Activated naive CD8-positive, alpha-beta T cell treated with anti-CD3 and anti-CD28 coated beads, Interleukin-2, amount 10 ng/mL, durations not matched to agents 7 days and 5 days (primary cell): ENCODE data around the gene TPRN. TPM values are rescaled to one million over a fixed set of nuclear protein-coding genes. Genes with fewer than 3 reads are reported as not detected.

Experiments used
- ATAC-seq: fragments of 150-1000 bp; cut with Tn5 transposase; one replicate; pipeline ENCODE4 v1.10.0; 2021; ENCODE audit warnings: low read depth, moderate library complexity
- POLR2A ChIA-PET: fragments of 350-600 bp; sonication (Branson Sonifier 250); formaldehyde crosslinking; loops from one replicate; lab custom pipeline; 2021; ENCODE audit warnings: antibody characterized with exemption; lab: Charles Lee
- DNase-seq: peaks from one replicate; pipeline ENCODE4 v3.0.0; 2021
- H3K27ac Mint-ChIP-seq: one replicate; pipeline ENCODE4 v1.8.0; 2022; ENCODE audit warnings: mild to moderate bottlenecking, mixed read lengths
- H3K27me3 Mint-ChIP-seq: one replicate; pipeline ENCODE4 v1.8.0; 2022; ENCODE audit warnings: mild to moderate bottlenecking, moderate library complexity, mixed read lengths
- H3K36me3 Mint-ChIP-seq: one replicate; pipeline ENCODE4 v1.8.0; 2021; ENCODE audit warnings: mild to moderate bottlenecking, mixed read lengths
- H3K4me1 Mint-ChIP-seq: one replicate; pipeline ENCODE4 v1.8.0; 2021; ENCODE audit warnings: mixed read lengths
- H3K4me3 Mint-ChIP-seq: one replicate; pipeline ENCODE4 v1.8.0; 2022; ENCODE audit warnings: mild to moderate bottlenecking, moderate library complexity, mixed read lengths
- H3K9me3 Mint-ChIP-seq: one replicate; pipeline ENCODE4 v1.8.0; 2021; ENCODE audit warnings: mixed read lengths
- total RNA-seq, 2 experiments: library from RNA; stranded (reverse); gene quantifications; one replicate each; pipeline ENCODE4 v1.2.3, GENCODE V29; 2021

TPRN gene
- total RNA-seq, 2 experiments from 2014 or later: 11.2 to 14.7 TPM

DNA sequence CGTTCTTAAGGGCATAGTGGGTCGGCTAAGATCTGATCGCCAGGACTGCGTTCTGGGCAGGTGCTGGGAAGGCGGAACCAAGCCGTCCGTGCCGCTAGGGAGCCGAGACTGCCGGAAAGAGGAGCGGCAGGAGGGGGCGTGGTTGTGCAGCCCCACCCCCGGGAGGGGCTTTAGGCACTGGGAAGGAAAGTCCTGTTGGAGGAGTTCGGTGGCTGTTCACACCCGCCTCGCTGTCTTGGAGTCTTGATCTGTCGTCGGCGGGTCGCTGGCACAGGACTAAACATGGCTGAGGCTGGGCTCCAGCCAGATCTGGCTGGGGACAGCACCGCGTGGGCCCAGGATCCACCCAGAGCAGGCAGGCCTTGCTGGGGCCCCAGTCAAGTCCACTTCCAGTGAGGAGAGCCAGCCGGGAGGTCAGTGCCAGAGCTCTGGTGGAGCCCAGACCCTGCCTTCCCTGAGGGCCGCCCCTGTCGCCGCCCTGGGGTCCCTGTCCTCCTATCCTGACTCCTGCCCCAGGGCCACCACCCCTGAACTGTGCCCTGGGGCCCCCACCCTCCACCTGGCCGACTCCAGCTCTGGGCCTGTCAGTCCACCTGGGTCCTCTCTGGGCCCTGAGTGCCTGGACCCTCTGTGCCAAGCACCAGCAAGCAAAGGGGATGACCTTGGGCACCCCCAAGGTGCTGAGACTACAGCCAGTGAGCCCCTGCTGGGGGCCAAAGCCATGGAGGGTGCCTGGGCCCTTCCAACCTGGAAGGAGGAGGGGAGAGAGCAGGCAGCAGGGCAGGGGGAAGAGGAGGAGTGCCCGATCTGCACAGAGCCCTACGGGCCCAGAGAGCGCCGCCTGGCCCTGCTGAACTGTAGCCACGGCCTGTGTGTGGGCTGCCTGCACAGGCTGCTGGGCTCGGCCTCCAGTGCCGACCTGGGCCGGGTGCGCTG is 17.0 kb upstream of the TPRN start:
- Mint-ChIP-seq H3K4me1 (no peaks in the 10 kb centered on the region), H3K9me3 (no peaks in the 10 kb centered on the region), H3K27ac (no peak overlapping the region), H3K4me3 (no peak overlapping the region), H3K36me3 (no peaks in the 10 kb centered on the region), H3K27me3 (no peaks in the 10 kb centered on the region)
- DNase-seq: no peak
- POLR2A ChIA-PET: interaction anchor here (1.3 to 2.0 kb wide), 4 partner anchors 10 to 30 kb away, joined by 3 to 5 read pairs (median 4); partner anchors contain the start of genes ANAPC2, SSNA1 and TUBB4B
- no peak for ATAC-seq

DNA sequence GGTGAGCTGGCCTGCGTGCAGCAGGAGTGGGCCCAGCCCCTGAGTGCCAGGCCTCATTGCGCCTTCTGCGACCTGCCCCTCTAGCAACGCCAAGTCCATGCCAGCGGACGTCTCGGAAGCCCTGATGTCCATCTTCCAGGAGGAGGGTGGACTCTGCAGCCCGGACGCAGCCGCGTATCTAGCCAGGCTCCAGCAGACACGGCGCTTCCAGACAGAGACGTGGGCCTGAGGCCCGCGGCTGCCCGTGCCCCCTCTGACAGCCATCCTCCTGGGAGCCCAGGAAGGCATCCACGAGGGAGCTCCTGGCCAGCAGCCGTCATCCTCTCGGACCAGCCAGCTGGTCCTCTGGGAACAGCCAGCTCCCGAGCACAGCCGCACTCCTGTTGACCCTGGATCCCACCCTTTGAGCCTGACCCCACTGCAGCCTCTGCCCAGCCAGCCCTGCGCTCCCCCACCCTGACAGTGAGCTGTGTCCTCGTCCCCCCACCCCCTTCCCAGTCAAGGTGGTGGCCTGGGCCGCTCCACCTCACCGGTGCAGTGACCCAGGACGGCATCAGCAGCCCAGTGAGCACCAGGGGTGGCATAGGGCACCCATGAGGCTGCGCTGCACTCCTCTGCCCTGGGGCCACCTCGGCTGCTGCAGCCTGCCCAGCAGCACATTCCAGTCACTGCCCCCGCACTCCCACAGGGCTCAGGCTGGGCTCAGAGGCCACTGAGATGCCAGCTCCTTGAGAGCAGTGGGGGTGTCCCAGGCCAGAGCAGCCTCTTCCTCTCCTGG is 15.8 kb upstream of the TPRN start:
- no peaks in the 10 kb centered on the region for H3K9me3 Mint-ChIP-seq

DNA sequence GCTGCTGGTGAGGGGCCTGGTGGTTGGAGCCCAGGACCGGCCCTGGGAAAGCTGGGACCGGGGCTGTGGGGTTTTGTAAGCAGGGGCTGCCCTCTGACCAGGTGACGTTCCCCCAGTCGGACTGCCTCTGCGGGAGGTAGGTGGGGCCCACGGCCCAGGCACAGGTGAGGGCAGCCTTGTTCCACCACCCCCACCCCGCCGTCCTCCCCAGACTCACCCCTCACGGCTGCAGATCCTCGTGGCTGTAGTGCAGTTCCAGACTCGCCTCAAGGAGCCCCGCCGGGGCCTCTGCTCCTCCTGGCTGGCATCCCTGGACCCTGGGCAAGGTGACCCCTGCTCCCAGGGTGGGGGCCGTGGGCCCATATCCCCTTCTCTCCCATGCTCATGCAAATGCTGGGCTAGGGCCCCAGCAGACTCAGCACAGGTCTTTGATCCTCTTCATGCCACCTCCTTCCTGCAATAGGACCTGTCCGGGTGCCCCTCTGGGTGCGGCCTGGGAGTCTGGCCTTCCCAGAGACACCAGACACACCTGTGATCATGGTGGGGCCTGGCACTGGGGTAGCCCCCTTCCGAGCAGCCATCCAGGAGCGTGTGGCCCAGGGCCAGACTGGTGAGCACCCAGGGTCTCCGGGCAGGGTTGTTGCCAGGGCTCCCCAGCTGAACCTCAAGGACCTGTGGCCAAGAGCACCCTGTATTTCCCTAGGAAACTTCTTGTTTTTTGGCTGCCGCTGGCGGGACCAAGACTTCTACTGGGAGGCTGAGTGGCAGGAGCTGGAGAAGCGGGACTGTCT is 14.8 kb upstream of the TPRN start:
- POLR2A ChIA-PET: interaction anchor here (1.2 kb wide), 1 partner anchor 25 kb away, joined by 5 read pairs; the partner anchor contains the start of gene TUBB4B
- no peak overlapping the region for H3K4me3 Mint-ChIP-seq
- H3K27me3 Mint-ChIP-seq: no peaks in the 10 kb centered on the region
- ATAC-seq (no peak), DNase-seq (no peak)
- H3K4me1 Mint-ChIP-seq: no peaks in the 10 kb centered on the region
- H3K9me3 Mint-ChIP-seq: no peaks in the 10 kb centered on the region
- no peaks in the 10 kb centered on the region for H3K36me3 Mint-ChIP-seq
- no peak overlapping the region for H3K27ac Mint-ChIP-seq

More for the DNA sequence above, 15.8 kb upstream of the TPRN start:
- no peaks in the 10 kb centered on the region for H3K27me3 Mint-ChIP-seq
- ATAC-seq (no peak), DNase-seq (no peak)
- H3K4me3 Mint-ChIP-seq: no peak overlapping the region
- no peaks in the 10 kb centered on the region for H3K4me1 Mint-ChIP-seq
- H3K27ac Mint-ChIP-seq: no peak overlapping the region
- POLR2A ChIA-PET: interaction anchor here (0.6 to 1.3 kb wide), 3 partner anchors 11 to 28 kb away, joined by 3 to 5 read pairs (median 3); partner anchors contain the start of genes ANAPC2, NDOR1, SSNA1 and TMEM203
- H3K36me3 Mint-ChIP-seq: no peaks in the 10 kb centered on the region

DNA sequence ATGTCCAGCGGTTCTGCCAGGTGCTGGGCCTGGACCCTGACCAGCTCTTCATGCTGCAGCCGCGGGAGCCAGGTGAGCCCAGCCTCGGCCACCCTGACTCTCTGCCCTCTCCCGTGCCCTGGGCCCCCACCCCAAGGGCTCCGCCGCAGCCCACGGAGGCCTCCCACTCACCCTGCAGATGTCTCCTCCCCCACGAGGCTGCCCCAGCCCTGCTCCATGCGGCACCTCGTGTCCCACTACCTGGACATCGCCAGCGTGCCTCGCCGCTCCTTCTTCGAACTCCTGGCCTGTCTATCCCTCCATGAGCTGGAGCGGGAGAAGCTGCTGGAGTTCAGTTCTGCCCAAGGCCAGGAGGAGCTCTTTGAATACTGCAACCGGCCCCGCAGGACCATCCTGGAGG is 14.1 kb upstream of the TPRN start:
- Mint-ChIP-seq H3K4me3 (no peak overlapping the region), H3K27ac (no peak overlapping the region), H3K9me3 (no peaks in the 10 kb centered on the region), H3K27me3 (no peaks in the 10 kb centered on the region), H3K4me1 (no peaks in the 10 kb centered on the region), H3K36me3 (peaks cover 2% of the 10 kb centered on the region)
- DNase-seq: no peak
- POLR2A ChIA-PET: interaction anchor here (1.3 kb wide), 1 partner anchor 8 kb away, joined by 5 read pairs; the partner anchor contains the start of gene RNF208
- no peak for ATAC-seq

DNA sequence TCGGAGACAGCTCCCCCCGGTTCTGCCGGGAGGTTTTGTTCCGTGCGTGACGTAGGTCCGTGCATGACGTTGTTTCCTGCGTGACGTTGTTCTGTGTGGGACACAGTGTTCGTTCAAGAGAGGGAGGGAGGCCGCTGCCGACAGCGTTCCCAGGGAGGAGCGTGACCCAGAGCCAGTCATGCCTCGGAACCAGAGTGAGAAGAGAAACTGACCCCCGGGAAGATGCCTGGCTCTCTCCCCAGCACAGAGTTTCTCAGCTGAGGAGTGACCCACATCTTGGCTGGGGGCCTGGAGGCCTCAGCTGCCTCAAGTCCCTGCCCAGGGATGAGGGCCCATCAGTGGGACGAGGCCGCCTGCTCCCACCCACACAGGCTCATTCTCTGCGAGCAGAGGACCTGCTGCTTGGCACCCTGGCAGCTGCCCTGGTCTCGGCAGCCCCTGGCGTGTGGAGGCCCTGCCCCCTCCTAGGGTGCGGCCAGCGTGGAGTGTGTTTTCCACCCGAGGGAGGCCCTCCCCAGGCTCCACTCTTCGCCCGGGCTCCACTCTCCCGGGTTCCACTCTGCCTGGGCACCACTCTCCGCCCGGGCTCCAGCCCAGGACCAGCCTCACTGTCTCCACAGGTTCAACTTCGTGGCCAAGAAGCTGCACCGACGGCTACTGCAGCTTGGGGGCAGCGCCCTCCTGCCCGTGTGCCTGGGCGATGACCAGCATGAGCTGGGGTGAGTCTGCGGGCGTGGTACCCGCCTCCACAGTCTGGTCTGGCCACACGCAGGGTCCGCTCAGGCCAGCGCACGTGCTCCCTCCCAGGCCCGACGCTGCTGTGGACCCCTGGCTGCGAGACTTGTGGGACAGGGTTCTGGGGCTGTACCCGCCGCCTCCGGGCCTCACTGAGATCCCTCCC is 12.9 kb upstream of the TPRN start:
- DNase-seq (no peak), ATAC-seq (no peak)
- Mint-ChIP-seq H3K27me3 (no peaks in the 10 kb centered on the region), H3K36me3 (peaks cover 2% of the 10 kb centered on the region), H3K27ac (no peak overlapping the region), H3K4me3 (no peak overlapping the region), H3K9me3 (no peaks in the 10 kb centered on the region), H3K4me1 (peaks cover 2% of the 10 kb centered on the region)
- POLR2A ChIA-PET: interaction anchor here (1.3 kb wide), 1 partner anchor 9 kb away, joined by 5 read pairs; the partner anchor contains the start of gene RNF208

DNA sequence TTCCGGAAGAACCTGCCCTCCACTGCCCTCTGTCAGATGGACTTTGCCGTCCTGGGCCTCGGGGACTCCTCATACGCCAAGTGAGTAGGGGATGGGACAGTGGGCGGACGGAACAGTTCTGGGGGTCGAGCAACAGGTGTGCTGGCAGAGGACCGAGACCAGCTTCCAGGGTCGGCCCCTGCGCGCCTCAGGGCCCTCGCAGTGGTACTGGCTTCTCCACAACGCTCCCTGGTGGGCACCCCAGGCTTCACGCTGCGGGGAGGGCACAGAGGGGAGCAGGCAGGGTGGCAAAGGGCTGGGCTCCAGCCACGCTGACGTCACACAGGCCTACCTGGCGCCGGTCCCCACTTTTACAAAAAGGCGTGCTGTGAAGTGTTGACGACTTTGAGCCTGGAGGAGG is 12.0 kb upstream of the TPRN start:
- no peak for DNase-seq
- H3K4me3 Mint-ChIP-seq: no peak overlapping the region
- H3K27ac Mint-ChIP-seq: no peak overlapping the region
- no peak for ATAC-seq
- no peaks in the 10 kb centered on the region for H3K27me3 Mint-ChIP-seq
- H3K4me1 Mint-ChIP-seq: peaks cover 4% of the 10 kb centered on the region
- H3K36me3 Mint-ChIP-seq: peaks cover 5% of the 10 kb centered on the region
- H3K9me3 Mint-ChIP-seq: no peaks in the 10 kb centered on the region
- POLR2A ChIA-PET: interaction anchor here (1.5 kb wide), 1 partner anchor 12 kb away, joined by 6 read pairs; the partner anchor contains the start of gene TPRN

DNA sequence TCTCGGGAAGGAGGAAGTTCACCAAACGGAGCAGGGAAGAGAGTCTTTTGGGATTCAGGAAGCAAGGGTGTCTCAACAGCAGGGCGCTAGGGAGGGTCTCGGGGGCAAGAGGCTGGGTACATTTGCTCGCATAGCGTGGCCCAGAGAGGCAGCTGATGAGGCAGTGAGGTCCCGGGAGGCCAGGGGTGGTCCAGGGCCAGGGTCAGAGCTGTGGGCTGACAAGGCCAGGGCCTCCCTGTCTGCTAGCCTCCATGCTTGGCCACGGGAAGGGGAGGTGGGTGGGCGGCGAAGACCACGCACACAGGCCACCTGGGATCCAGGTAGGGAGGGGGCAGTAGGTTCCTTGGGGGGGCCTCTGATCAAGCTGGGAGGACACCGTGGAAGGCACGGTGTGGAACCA is 11.0 kb upstream of the TPRN start:
- Mint-ChIP-seq H3K4me3 (no peak overlapping the region), H3K4me1 (peaks cover 14% of the 10 kb centered on the region), H3K36me3 (peaks cover 15% of the 10 kb centered on the region), H3K27me3 (no peaks in the 10 kb centered on the region), H3K9me3 (no peaks in the 10 kb centered on the region), H3K27ac (peak overlapping the region; percentile 61)
- DNase-seq (no peak), ATAC-seq (no peak)
- POLR2A ChIA-PET: interaction anchor here (1.5 kb wide), 1 partner anchor 11 kb away, joined by 6 read pairs; the partner anchor contains the start of gene TPRN

DNA sequence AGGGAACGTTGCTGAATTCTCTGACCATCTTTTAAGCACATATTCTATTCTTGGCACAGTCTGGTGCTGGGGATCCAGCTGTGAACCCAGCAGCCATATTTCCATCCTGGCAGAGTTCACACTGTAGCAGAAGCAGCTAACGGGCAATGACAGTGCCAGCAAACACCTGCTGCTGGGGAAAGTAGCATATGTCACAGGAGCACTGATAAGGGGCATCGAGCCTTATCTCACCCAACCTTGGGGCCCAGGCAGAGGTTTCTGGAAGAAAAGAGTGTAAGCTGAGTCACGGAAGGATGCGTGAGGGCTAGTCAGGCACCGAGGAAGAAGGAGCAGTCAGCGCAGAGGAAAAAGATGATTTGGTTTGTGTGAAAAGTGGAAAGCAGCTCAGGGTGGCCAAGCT is 6.1 kb upstream of the TPRN start:
- peaks cover 32% of the 10 kb centered on the region for H3K4me1 Mint-ChIP-seq
- DNase-seq (no peak), ATAC-seq (no peak)
- peak overlapping the region; percentile 90 for H3K27ac Mint-ChIP-seq
- no peaks in the 10 kb centered on the region for H3K27me3 Mint-ChIP-seq
- POLR2A ChIA-PET: interaction anchor here (0.7 to 4.0 kb wide), 5 partner anchors 11 to 34 kb away, joined by 5 to 31 read pairs (median 8); partner anchors contain the start of genes ANAPC2, CYSRT1, RNF208 and SSNA1
- peak overlapping the region; percentile 95 for H3K4me3 Mint-ChIP-seq
- peaks cover 15% of the 10 kb centered on the region for H3K36me3 Mint-ChIP-seq
- H3K9me3 Mint-ChIP-seq: no peaks in the 10 kb centered on the region

DNA sequence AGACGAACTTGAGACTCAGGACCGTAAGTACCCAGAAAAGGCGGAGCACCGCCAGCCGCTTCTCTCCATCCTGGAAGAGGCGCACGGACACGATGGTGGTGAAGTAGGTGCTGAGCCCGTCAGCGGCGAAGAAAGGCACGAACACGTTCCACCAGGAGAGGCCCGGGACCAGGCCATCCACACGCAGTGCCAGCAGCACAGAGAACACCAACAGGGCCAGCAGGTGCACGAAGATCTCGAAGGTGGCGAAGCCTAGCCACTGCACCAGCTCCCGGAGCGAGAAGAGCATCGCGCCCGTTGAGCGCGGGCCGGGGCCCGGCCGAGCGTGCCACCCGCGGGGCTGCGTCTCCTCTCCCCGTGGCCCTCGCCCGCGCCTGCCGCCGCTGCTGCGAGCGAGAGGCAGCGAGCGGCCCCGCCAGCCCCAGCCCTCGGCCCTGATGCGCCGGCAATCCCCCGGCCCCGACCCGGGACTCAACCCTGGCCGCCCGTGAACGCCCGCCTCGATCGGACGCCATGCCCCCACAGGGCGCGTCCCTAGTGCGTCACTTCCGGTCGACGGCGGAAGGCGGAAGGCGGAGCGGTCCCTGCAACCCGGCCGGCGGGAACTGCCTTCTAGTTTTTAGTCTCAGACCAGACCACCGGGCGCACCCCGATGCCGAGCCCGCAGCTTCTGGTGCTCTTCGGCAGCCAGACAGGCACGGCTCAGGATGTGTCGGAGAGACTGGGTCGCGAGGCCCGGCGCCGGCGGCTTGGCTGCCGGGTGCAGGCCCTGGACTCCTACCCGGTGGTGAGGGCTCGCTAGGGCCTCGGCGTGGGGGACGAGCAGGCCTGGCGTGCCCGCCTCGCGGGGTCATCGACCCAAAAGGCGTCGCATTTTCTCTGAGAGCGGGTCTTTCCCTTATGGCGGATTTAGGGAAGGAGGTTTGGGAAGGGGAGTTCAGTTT is 4.9 kb upstream of the TPRN start, which contains the start of the genes NDOR1 and TMEM203:
NDOR1 (plus strand) TSS at position 575 of the 944 bp plus-strand sequence; CDS start at position 653, 78 bp downstream.
TMEM203 (minus strand) TSS at position 523 of the 944 bp plus-strand sequence; CDS start at position 289, 234 bp downstream.
- peak; percentile 51 for ATAC-seq
- H3K27me3 Mint-ChIP-seq: no peaks in the 10 kb centered on the region
- no peaks in the 10 kb centered on the region for H3K9me3 Mint-ChIP-seq
- peak within 1 kb of the TSS; percentile 90 for H3K27ac Mint-ChIP-seq
- DNase-seq: peak; percentile 97
- peaks cover 15% of the 10 kb centered on the region for H3K36me3 Mint-ChIP-seq
- peaks cover 35% of the 10 kb centered on the region for H3K4me1 Mint-ChIP-seq
- peak within 1 kb of the TSS; percentile 95 for H3K4me3 Mint-ChIP-seq
- POLR2A ChIA-PET: interaction anchor here (0.6 to 4.0 kb wide), 11 partner anchors 10 to 96 kb away, joined by 3 to 31 read pairs (median 5); partner anchors contain the start of genes ANAPC2, CYSRT1, NELFB and NRARP

DNA sequence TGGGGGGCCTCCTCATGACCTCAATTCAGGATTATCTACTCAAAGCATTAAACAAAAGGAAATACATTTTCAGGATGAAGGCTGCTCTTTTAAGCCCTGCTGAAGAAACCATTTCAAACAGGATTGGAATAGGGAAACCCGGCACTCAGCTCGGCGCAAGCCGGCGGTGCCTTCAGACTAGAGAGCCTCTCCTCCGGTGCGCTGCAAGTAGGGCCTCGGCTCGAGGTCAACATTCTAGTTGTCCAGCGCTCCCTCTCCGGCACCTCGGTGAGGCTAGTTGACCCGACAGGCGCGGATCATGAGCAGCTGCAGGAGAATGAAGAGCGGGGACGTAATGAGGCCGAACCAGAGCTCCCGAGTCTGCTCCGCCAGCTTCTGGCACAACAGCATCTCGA is 4.2 kb upstream of the TPRN start:
- DNase-seq (no peak), ATAC-seq (no peak)
- Mint-ChIP-seq H3K9me3 (no peaks in the 10 kb centered on the region), H3K4me3 (peak overlapping the region; percentile 95), H3K4me1 (peaks cover 35% of the 10 kb centered on the region), H3K36me3 (peaks cover 13% of the 10 kb centered on the region), H3K27ac (peak overlapping the region; percentile 89), H3K27me3 (no peaks in the 10 kb centered on the region)
- POLR2A ChIA-PET: interaction anchor here (0.6 to 4.0 kb wide), 9 partner anchors 10 to 97 kb away, joined by 3 to 31 read pairs (median 5); partner anchors contain the start of genes ANAPC2, CYSRT1, NELFB and NRARP
